ENCODE measurements around the gene PIRT. TPM values are rescaled to one million over a fixed set of nuclear protein-coding genes. Genes with fewer than 3 reads are reported as not detected.

The PIRT gene
- polyA plus RNA-seq, 1 donor from 2014 or later: not detected

- H3F3A ChIP-seq (ENCODE audit: insufficient read depth, low read length, poor library complexity, severe bottlenecking): no peaks in the 10 kb centered on the region
- no peak overlapping the region for H3K9ac ChIP-seq (ENCODE audit: low read length)
- H3K4me2 ChIP-seq (ENCODE audit: low read length): no peak overlapping the region
- no peak overlapping the region for H2AFZ ChIP-seq (ENCODE audit: low read depth, low read length)
- H3K9me3 ChIP-seq (ENCODE audit: low read length): no peaks in the 10 kb centered on the region
- H3K27ac ChIP-seq (ENCODE audit: low read length): no peak overlapping the region
- no peaks in the 10 kb centered on the region for H3K36me3 ChIP-seq (ENCODE audit: insufficient read depth, low read length)
- H3K9me2 ChIP-seq (ENCODE audit: insufficient read depth, low read length): no peaks in the 10 kb centered on the region
- no peaks in the 10 kb centered on the region for H3K79me2 ChIP-seq (replicated peaks; ENCODE audit: insufficient read depth, low read length)
- no peak overlapping the region for H3K4me3 ChIP-seq (ENCODE audit: low read length)
- no peaks in the 10 kb centered on the region for H4K20me1 ChIP-seq (ENCODE audit: insufficient read depth)
- TF ChIP-seq EZH2 (IDR thresholded peaks at IDR 0.05; ENCODE audit: borderline replicate concordance, insufficient read depth, low read length, poor library complexity, severe bottlenecking) (no peak), POLR2AphosphoS5 (IDR thresholded peaks at IDR 0.05) (no peak), TAF1 (IDR thresholded peaks at IDR 0.05; ENCODE audit: low read depth) (no peak), RAD21 (conservative IDR thresholded peaks at IDR 0.05) (no peak), EP300 (conservative IDR thresholded peaks at IDR 0.05; ENCODE audit: poor library complexity, severe bottlenecking) (no peak), SMC3 (conservative IDR thresholded peaks at IDR 0.05; ENCODE audit: poor library complexity) (no peak), REST (IDR thresholded peaks at IDR 0.05; ENCODE audit: borderline replicate concordance) (no peak), CTCF (IDR thresholded peaks at IDR 0.05; ENCODE audit: poor library complexity, severe bottlenecking) (no peak)
- H3K27me3 ChIP-seq (ENCODE audit: insufficient read depth, low read depth, low read length): no peaks in the 10 kb centered on the region
Observed at GRCh38 chr17:10804546-10804945, 33.3 kb downstream of the PIRT start.

GRCh38 chr17:10803830-10804475 is 33.9 kb downstream of the PIRT start, which contains the start of gene TMEM238L:
TMEM238L (minus strand) TSS chr17:10804099; CDS start chr17:10803963, 136 bp downstream.
- no peaks in the 10 kb centered on the region for H3K36me3 ChIP-seq (ENCODE audit: insufficient read depth, low read length)
- no peaks in the 10 kb centered on the region for H3K9me2 ChIP-seq (ENCODE audit: insufficient read depth, low read length)
- no peaks in the 10 kb centered on the region for H3F3A ChIP-seq (ENCODE audit: insufficient read depth, low read length, poor library complexity, severe bottlenecking)
- no peaks in the 10 kb centered on the region for H3K79me2 ChIP-seq (replicated peaks; ENCODE audit: insufficient read depth, low read length)
- H3K27ac ChIP-seq (ENCODE audit: low read length): no peak within 1 kb of the TSS
- TF ChIP-seq EP300 (conservative IDR thresholded peaks at IDR 0.05; ENCODE audit: poor library complexity, severe bottlenecking): no peak
- H3K4me3 ChIP-seq (ENCODE audit: low read length): no peak within 1 kb of the TSS
- H2AFZ ChIP-seq (ENCODE audit: low read depth, low read length): no peak within 1 kb of the TSS
- H3K27me3 ChIP-seq (ENCODE audit: insufficient read depth, low read depth, low read length): no peaks in the 10 kb centered on the region
- no peak within 1 kb of the TSS for H3K9ac ChIP-seq (ENCODE audit: low read length)
- no peaks in the 10 kb centered on the region for H3K9me3 ChIP-seq (ENCODE audit: low read length)
- no peaks in the 10 kb centered on the region for H4K20me1 ChIP-seq (ENCODE audit: insufficient read depth)
- H3K4me2 ChIP-seq (ENCODE audit: low read length): no peak within 1 kb of the TSS

- H3K79me2 ChIP-seq (replicated peaks; ENCODE audit: insufficient read depth, low read length): no peaks in the 10 kb centered on the region
- TF ChIP-seq MXI1 (conservative IDR thresholded peaks at IDR 0.05; ENCODE audit: poor library complexity, severe bottlenecking) (no peak), CTCF (IDR thresholded peaks at IDR 0.05; ENCODE audit: poor library complexity, severe bottlenecking) (no peak), EZH2 (IDR thresholded peaks at IDR 0.05; ENCODE audit: borderline replicate concordance, insufficient read depth, low read length, poor library complexity, severe bottlenecking) (no peak), EP300 (conservative IDR thresholded peaks at IDR 0.05; ENCODE audit: poor library complexity, severe bottlenecking) (no peak), REST (IDR thresholded peaks at IDR 0.05; ENCODE audit: borderline replicate concordance) (no peak), RAD21 (conservative IDR thresholded peaks at IDR 0.05) (no peak), POLR2AphosphoS5 (IDR thresholded peaks at IDR 0.05) (no peak), TAF1 (IDR thresholded peaks at IDR 0.05; ENCODE audit: low read depth) (no peak), SMC3 (conservative IDR thresholded peaks at IDR 0.05; ENCODE audit: poor library complexity) (no peak)
- no peaks in the 10 kb centered on the region for H3K9me3 ChIP-seq (ENCODE audit: low read length)
- H4K20me1 ChIP-seq (ENCODE audit: insufficient read depth): no peaks in the 10 kb centered on the region
- H3K27ac ChIP-seq (ENCODE audit: low read length): no peak overlapping the region
- no peak overlapping the region for H3K9ac ChIP-seq (ENCODE audit: low read length)
- no peak overlapping the region for H2AFZ ChIP-seq (ENCODE audit: low read depth, low read length)
- H3F3A ChIP-seq (ENCODE audit: insufficient read depth, low read length, poor library complexity, severe bottlenecking): no peaks in the 10 kb centered on the region
- no peaks in the 10 kb centered on the region for H3K9me2 ChIP-seq (ENCODE audit: insufficient read depth, low read length)
- no peak overlapping the region for H3K4me3 ChIP-seq (ENCODE audit: low read length)
- H3K36me3 ChIP-seq (ENCODE audit: insufficient read depth, low read length): no peaks in the 10 kb centered on the region
- no peaks in the 10 kb centered on the region for H3K27me3 ChIP-seq (ENCODE audit: insufficient read depth, low read depth, low read length)
- H3K4me2 ChIP-seq (ENCODE audit: low read length): no peak overlapping the region
Observed at GRCh38 chr17:10803350-10803749, 34.5 kb downstream of the PIRT start.

Measured in neural cell (in vitro differentiated cells).